Esophagus muscularis mucosa (tissue), 4 donors: Measurements from ENCODE around the gene HS3ST3A1.

Experiments used
- EP300 ChIP-seq: sonication (generic); formaldehyde crosslinking; IDR thresholded peaks from one replicate; pipeline ENCODE4 v1.6.1; 2017; ENCODE audit warnings: antibody characterized with exemption
- POLR2A ChIP-seq: fragments of 450-650 bp; IDR thresholded peaks from one replicate; pipeline ENCODE4 v1.6.1; 2017; ENCODE audit warnings: antibody characterized with exemption, moderate library complexity, mild to moderate bottlenecking, low read depth
- POLR2AphosphoS5 ChIP-seq, 2 donors: sonication (generic); formaldehyde crosslinking; IDR thresholded peaks; one replicate each; pipeline ENCODE4 v1.6.1; 2017; ENCODE audit warnings: antibody characterized with exemption in 2 of 2
- TF ChIP-seq, protein P1 (sequence below), 3 experiments: fragments of 200-600 bp in 2 of 3; fragments of 450-650 bp in 1 of 3; sonication (generic) in 2 of 3; IDR thresholded peaks; one replicate each; pipeline ENCODE4 v1.5.1; 2017 to 2019; ENCODE audit warnings: antibody characterized with exemption in 3 of 3, mild to moderate bottlenecking in 2 of 3, moderate library complexity in 1 of 3

DNA sequence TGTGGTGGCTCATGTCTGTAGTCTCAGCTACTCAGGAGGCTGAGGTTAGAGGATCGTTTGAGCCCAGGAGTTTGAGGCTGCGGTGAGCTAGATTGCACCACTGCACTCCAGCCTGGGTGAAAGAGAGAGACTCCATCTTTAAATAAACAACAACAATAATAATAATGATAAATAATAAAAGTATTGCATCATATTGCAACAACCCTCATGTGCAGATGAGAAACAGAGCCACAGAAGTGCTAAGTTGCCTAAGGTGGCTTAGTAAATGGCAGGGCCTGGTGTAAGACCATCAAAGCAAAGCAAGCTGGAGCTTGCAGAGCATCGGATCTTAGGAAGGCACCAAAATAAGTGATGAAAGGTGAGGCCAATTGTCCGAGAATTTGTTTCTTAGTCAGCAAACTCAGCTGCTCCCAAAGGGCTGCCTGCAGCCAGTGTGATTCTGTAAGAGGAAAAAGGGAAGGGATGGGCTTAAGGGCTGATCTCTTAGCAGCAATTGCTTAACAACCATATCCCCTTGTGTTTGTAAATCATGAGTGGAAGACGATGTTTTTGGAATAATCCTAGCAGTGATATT lies 45.3 kb upstream of the HS3ST3A1 start:
- TF ChIP-seq, protein P1, sequence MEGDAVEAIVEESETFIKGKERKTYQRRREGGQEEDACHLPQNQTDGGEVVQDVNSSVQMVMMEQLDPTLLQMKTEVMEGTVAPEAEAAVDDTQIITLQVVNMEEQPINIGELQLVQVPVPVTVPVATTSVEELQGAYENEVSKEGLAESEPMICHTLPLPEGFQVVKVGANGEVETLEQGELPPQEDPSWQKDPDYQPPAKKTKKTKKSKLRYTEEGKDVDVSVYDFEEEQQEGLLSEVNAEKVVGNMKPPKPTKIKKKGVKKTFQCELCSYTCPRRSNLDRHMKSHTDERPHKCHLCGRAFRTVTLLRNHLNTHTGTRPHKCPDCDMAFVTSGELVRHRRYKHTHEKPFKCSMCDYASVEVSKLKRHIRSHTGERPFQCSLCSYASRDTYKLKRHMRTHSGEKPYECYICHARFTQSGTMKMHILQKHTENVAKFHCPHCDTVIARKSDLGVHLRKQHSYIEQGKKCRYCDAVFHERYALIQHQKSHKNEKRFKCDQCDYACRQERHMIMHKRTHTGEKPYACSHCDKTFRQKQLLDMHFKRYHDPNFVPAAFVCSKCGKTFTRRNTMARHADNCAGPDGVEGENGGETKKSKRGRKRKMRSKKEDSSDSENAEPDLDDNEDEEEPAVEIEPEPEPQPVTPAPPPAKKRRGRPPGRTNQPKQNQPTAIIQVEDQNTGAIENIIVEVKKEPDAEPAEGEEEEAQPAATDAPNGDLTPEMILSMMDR (IDR thresholded peaks at IDR 0.05) = no peak
- no peak for TF ChIP-seq EP300
- no peak for TF ChIP-seq POLR2A
- no peak for TF ChIP-seq POLR2AphosphoS5 (IDR thresholded peaks at IDR 0.05)
